Fibroblast of the aortic adventitia (primary cell): Measurements from ENCODE around the gene CDK8. TPM values are rescaled to one million over a fixed set of nuclear protein-coding genes. Genes with fewer than 3 reads are reported as not detected.

Source experiments
- DNase-seq: peaks from one replicate; pipeline ENCODE4 v3.0.0-alpha.2; 2010; ENCODE audit warnings: low read depth
- H3K4me3 ChIP-seq: 2 replicates; pipeline ENCODE4 v1.5.1; 2011; ENCODE audit warnings: low read depth, mild to moderate bottlenecking, control low read depth, low read length, moderate library complexity
- total RNA-seq: library from RNA; depleted of rRNA; stranded (reverse); fragments of >200 nt; gene quantifications from 2 replicates; pipeline ENCODE4 v1.2.3, GENCODE V29; 2012; ENCODE audit warnings: low replicate concordance
- TF ChIP-seq, protein P1 (sequence below): IDR thresholded peaks from 2 replicates; pipeline ENCODE4 v1.5.1; 2011; ENCODE audit warnings: mild to moderate bottlenecking, low read length, control low read depth, inconsistent platforms; ENCODE audit not compliant: insufficient read depth

The CDK8 gene
- total RNA-seq, 1 donor: 13.6 TPM

DNA sequence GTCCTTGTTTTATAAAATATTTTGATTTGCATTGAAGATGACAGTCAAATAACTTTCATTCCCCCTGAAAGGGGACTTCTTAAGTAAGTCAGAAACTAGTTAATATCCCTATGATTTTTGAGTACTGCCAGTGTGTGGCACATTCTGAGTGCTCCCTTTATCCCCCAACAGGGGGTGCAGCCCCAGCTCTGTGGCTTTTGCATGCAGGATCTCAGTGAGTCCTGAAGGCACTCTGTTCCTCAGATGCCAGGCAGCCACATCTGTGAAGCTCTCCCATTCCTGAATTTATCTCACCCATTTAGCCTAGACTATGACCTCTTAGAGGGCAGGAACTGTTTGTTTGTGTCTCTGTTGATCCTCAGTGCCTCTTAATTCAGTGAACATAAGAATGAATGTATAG, 123.1 kb downstream of the CDK8 start:
- TF ChIP-seq, protein P1, sequence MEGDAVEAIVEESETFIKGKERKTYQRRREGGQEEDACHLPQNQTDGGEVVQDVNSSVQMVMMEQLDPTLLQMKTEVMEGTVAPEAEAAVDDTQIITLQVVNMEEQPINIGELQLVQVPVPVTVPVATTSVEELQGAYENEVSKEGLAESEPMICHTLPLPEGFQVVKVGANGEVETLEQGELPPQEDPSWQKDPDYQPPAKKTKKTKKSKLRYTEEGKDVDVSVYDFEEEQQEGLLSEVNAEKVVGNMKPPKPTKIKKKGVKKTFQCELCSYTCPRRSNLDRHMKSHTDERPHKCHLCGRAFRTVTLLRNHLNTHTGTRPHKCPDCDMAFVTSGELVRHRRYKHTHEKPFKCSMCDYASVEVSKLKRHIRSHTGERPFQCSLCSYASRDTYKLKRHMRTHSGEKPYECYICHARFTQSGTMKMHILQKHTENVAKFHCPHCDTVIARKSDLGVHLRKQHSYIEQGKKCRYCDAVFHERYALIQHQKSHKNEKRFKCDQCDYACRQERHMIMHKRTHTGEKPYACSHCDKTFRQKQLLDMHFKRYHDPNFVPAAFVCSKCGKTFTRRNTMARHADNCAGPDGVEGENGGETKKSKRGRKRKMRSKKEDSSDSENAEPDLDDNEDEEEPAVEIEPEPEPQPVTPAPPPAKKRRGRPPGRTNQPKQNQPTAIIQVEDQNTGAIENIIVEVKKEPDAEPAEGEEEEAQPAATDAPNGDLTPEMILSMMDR: peak; percentile 46
- H3K4me3 ChIP-seq: no peak overlapping the region
- peak; percentile 11 for DNase-seq

- DNase-seq: peak; percentile 8
- TF ChIP-seq, protein P1: no peak
- no peak overlapping the region for H3K4me3 ChIP-seq
These were observed 124.2 kb downstream of the CDK8 start for GRCh38 chr13:26378116-26378515.

DNA sequence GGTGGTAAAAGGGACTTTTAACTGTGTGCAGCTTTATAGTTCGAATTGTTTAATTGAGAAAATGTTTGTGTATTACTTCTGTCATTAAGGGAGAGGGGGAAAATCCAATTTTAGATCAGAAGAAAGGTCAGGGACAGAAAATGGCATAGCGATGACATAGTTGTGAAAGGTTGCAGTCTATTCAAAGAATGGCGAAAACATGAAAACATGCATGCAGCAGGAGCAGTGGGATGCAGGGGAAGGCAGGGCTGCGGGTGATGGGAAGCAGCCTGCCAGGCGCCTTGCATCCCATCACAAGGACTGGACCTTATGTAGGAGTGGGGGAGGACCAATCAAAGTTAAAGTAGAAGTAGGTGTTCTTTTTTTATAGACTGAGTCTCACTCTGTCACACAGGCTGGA, 125.9 kb downstream of the CDK8 start:
- TF ChIP-seq, protein P1: no peak
- DNase-seq: no peak
- no peak overlapping the region for H3K4me3 ChIP-seq

DNA sequence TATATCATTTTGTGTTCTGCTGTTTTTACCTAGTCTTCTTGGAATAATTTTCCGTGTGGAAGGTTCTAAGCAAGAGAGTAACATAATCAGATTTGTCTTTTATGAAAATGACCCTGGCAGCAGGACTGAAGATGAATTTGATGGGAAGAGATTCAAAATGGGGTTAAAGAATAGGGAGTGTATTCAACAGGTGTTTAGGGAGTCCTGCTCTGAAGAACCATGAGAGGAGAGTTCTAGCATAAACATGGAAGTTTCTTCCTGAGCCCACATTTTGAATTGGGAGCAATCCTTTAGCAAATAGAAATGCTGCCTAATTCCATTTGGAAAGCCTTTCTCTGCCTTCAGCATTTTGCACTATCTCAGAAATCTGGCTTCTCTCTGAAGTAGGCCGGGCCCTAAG, 127.0 kb downstream of the CDK8 start:
- H3K4me3 ChIP-seq: no peak overlapping the region
- TF ChIP-seq, protein P1: no peak
- no peak for DNase-seq

GRCh38 chr13:26382366-26382765, 128.4 kb downstream of the CDK8 start:
- peak; percentile 14 for DNase-seq
- TF ChIP-seq, protein P1: no peak
- no peak overlapping the region for H3K4me3 ChIP-seq

DNA sequence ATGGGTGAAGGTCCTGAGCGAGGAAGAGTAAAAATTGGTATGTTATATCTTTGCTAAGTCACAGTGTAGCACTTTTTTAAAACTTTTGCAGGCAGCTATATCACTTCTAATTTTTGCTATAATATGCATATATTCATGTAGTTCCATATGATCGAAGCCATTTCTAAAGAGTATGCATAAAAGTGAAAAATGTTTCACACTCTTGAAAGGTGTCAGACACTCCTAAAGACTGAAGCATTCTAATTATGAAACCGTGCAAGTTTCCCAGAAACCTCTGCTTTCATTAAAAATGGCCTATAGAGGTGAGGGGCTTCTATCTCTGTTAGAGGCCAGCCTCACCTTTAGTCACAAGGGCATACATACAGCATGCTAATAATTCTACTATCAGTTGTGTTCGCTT, 128.9 kb downstream of the CDK8 start:
- DNase-seq: no peak
- TF ChIP-seq, protein P1: no peak
- no peak overlapping the region for H3K4me3 ChIP-seq

GRCh38 chr13:26384587-26384986, 130.7 kb downstream of the CDK8 start:
- H3K4me3 ChIP-seq: no peak overlapping the region
- TF ChIP-seq, protein P1: no peak
- DNase-seq: no peak
